Measurements from ENCODE around the gene TRIM61. TPM values are rescaled to one million over a fixed set of nuclear protein-coding genes. Genes with fewer than 3 reads are reported as not detected.
"Not testable (repeated sequence)": the region's sequence is repeated elsewhere in the genome, so short reads cannot be mapped to it uniquely, and the experiment has no call there.

The TRIM61 gene
- total and polyA plus RNA-seq, 2 of the 4 experiments (the other 2 are of a cell fraction): 1.5 to 4.7 TPM

DNA sequence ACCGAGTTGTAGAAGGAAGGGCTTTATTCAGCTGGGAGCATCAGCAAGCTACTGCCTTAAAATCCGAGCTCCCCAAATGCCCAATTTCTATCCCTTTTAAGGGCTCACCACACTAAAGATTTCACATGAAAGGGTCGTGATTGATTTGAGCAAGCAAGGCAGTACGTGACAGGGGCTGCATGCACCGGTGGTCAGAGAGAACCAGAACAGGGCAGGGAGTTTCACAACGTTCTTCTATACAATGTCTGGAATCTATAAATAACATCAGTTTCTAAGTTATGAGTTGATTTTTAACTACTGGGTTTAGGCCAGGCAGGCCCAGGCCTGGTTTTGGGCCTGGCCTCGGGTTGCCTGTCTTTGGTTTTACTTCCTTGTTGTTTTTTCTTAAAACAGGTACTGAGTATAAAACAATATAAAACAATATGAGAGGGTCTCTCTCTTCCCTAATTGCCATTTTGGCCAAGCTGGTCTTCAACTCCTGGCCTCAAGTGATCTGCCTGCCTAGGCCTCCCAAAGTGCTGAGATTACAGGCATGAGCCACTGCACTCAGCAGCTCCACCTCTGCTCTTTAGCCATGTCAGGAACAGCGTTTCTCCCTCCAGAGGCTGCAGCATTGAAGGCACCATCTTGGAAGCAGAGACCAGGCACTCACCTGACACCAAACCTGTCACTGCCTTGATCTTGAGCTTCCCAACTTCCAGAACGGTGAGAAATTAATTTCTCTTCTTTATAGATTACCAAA, 41.4 kb downstream of the TRIM61 start:
- H2BK15ac ChIP-seq (ENCODE audit: low read depth, low read length); H3K27me3 ChIP-seq (ENCODE audit: control insufficient read depth, insufficient read depth, low read length); dilution Hi-C loops (cut with HindIII; ENCODE audit: low sequenced_read_pairs, unreplicated experiment); CTCF ChIA-PET; H2BK5ac ChIP-seq (ENCODE audit: low read depth, low read length, poor library complexity, severe bottlenecking); H3K4me3 ChIP-seq (ENCODE audit: insufficient read depth, low read depth, low read length); in situ Hi-C loops (cut with MboI; ENCODE audit: low sequenced_read_pairs); H4K20me1 ChIP-seq (ENCODE audit: insufficient read depth, low read length); intact Hi-C loops (cut with micrococcal nuclease); H2BK20ac ChIP-seq (ENCODE audit: low read depth, low read length); H3K9ac ChIP-seq (ENCODE audit: low read depth, low read length); H3K56ac ChIP-seq (ENCODE audit: extremely low read depth, insufficient read depth, low read length); H3K4me1 ChIP-seq (ENCODE audit: control insufficient read depth, insufficient read depth, low read length); ATAC-seq (ENCODE audit: low read depth); POLR2A ChIA-PET (ENCODE audit: unreplicated experiment); H3K9me1 ChIP-seq (ENCODE audit: insufficient read depth, low read length); H2BK120ac ChIP-seq (ENCODE audit: low read depth, low read length); H4K5ac ChIP-seq (ENCODE audit: low read depth, low read length); H3K36me3 ChIP-seq (ENCODE audit: control insufficient read depth, insufficient read depth, low read length); H3K9me3 ChIP-seq (ENCODE audit: control insufficient read depth, insufficient read depth, low read length); H3K18ac ChIP-seq (ENCODE audit: low read depth, low read length); H3K4ac ChIP-seq (ENCODE audit: low read depth, low read length); H3K14ac ChIP-seq (replicated peaks; ENCODE audit: low read depth, low read length); BruUV-seq (replicated peaks); H3K79me1 ChIP-seq (ENCODE audit: low read depth in 1 of 2, low read length in 2 of 2); H3K23ac ChIP-seq (ENCODE audit: low read depth, low read length); H3K27ac ChIP-seq (ENCODE audit: insufficient read depth, low read length); H3K4me2 ChIP-seq (ENCODE audit: low read depth, low read length); H2AFZ ChIP-seq (replicated peaks; ENCODE audit: low read length, poor library complexity); DNase-seq; H4K8ac ChIP-seq (ENCODE audit: low read depth in 2 of 2, low read length in 2 of 2); H2AK5ac ChIP-seq (ENCODE audit: low read depth, low read length); H2AK9ac ChIP-seq (replicated peaks; ENCODE audit: low read depth, low read length, poor library complexity); H4K91ac ChIP-seq (ENCODE audit: insufficient read depth, low read depth, low read length): not testable (repeated sequence)
- no CpG with 5 or more reads among the region's 9 CpGs for WGBS, 2 experiments (ENCODE audit: extremely low coverage in 2 of 2, insufficient read length in 1 of 2)

Data from IMR-90 (cell line).